Natural killer cell (primary cell): ENCODE data around the gene GTSF1L. TPM values are rescaled to one million over a fixed set of nuclear protein-coding genes. Genes with fewer than 3 reads are reported as not detected.

Experiments used
- ATAC-seq, 3 donors: fragments of 150-1000 bp in 2 of 3; fragments of 200-7000 bp in 1 of 3; cut with Tn5 transposase; 1 replicate in 1 of 3; 2 replicates in 2 of 3; pipeline ENCODE4 v1.10.0; 2021; ENCODE audit warnings: mild to moderate bottlenecking in 2 of 3, moderate library complexity in 2 of 3
- DNase-seq, 2 donors: peaks; one replicate each; pipeline versions ENCODE4 v3.0.0 to v3.0.0-alpha.2; 2013 to 2021; ENCODE audit warnings: mixed read lengths in 1 of 2
- H3K27ac ChIP-seq: one replicate; pipeline ENCODE4 v1.5.1; 2013; ENCODE audit warnings: mild to moderate bottlenecking, low read length
- H3K27me3 ChIP-seq: one replicate; pipeline ENCODE4 v1.6.1; 2013; ENCODE audit warnings: low read length; ENCODE audit not compliant: control insufficient read depth, insufficient read depth
- H3K36me3 ChIP-seq: one replicate; pipeline ENCODE4 v1.6.1; 2013; ENCODE audit warnings: low read length; ENCODE audit not compliant: control insufficient read depth, insufficient read depth
- H3K4me1 ChIP-seq: one replicate; pipeline ENCODE4 v1.6.1; 2013; ENCODE audit warnings: low read length; ENCODE audit not compliant: control insufficient read depth, insufficient read depth
- H3K4me3 ChIP-seq: one replicate; pipeline ENCODE4 v1.5.1; 2013; ENCODE audit warnings: low read length
- H3K9me3 ChIP-seq: one replicate; pipeline ENCODE4 v1.6.1; 2013; ENCODE audit warnings: low read length; ENCODE audit not compliant: control insufficient read depth, insufficient read depth
- H3K27ac Mint-ChIP-seq, 2 donors: one replicate each; pipeline ENCODE4 v1.8.0; 2022; ENCODE audit warnings: mild to moderate bottlenecking in 2 of 2, mixed read lengths in 2 of 2, moderate library complexity in 1 of 2
- H3K27me3 Mint-ChIP-seq, 2 donors: one replicate each; pipeline ENCODE4 v1.8.0; 2022; ENCODE audit warnings: low read depth in 2 of 2, mixed read lengths in 2 of 2
- H3K36me3 Mint-ChIP-seq: one replicate; pipeline ENCODE4 v1.8.0; 2022; ENCODE audit warnings: mixed read lengths
- H3K4me1 Mint-ChIP-seq, 2 donors: one replicate each; pipeline ENCODE4 v1.8.0; 2022; ENCODE audit warnings: mixed read lengths in 2 of 2
- H3K4me3 Mint-ChIP-seq: one replicate; pipeline ENCODE4 v1.8.0; 2022; ENCODE audit warnings: mild to moderate bottlenecking, moderate library complexity, mixed read lengths
- H3K9me3 Mint-ChIP-seq, 2 donors: one replicate each; pipeline ENCODE4 v1.8.0; 2022; ENCODE audit warnings: mixed read lengths in 2 of 2
- WGBS: methylation state at CpG from one replicate; pipeline ENCODE4 v1.1.7; 2013; ENCODE audit warnings: missing lambda C conversion rate; ENCODE audit not compliant: insufficient coverage; 5-methylcytosine and 5-hydroxymethylcytosine counted together
- intact Hi-C: fragments of 100-400 bp; cut with micrococcal nuclease; formaldehyde crosslinking; loops from one replicate; pipeline ENCODE4 v1.14.2; 2022
- total RNA-seq, 4 donors: library from RNA; stranded (reverse); fragments of 120-200 nt in 1 of 4; gene quantifications; one replicate each; pipeline versions ENCODE4 v1.2.3 to v1.2.4, GENCODE V29; 2013 to 2022
- TF ChIP-seq, protein P1 (sequence below): fragments of 200-600 bp; IDR thresholded peaks from one replicate; pipeline ENCODE4 v1.8.0; 2022; ENCODE audit warnings: antibody characterized with exemption

The GTSF1L gene
- total RNA-seq, 3 donors from 2014 or later (not counting 1 experiment from before 2014, with no cell fraction given): not detected

DNA sequence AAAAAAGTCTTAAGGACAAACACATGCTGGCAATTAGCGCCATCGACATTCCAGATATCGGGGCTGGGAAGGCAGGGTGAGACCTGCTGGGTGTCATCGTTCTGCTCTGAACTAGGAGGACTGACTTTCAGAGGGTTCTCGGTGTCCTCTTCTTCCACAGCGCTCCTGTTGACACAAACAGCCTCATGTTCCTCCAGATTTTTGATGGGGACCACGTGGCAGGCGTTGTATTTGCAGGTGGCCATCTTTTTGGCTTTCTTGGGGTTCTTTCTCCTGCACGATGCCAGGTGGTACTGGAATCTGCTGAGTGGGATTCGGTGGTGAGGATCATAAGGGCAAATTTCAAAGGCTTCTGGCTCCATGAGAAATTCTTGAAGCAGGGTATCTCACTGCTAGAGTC is 469 bp downstream of the GTSF1L start:
- intact Hi-C loops: no loop called here
- DNase-seq: no peak

DNA sequence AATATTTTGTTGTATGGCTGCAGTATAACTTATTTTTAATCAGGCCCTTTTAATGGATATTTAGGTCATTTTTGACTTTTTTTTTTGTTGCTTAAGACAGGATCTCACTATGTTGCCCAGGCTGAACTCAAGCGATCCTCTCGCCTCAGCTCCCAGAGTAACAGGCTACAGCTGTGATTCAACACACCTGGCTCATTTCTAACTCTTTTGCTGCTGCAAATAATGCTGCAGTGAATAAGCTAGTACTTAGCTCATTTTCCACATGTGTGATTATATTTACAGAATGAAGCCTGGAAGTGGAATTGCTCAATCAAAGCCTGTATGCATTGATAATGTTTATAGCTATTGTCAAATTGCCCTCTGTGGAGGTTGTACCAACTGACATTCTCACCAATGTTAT is 1.1 kb downstream of the GTSF1L start:
- 94% methylated on average over 2 of the region's 2 CpGs for WGBS
- Mint-ChIP-seq H3K27ac (no peak overlapping the region), H3K4me1 (peaks cover 0 to 5% of the 10 kb centered on the region in 2 donors)

More for the DNA sequence above, 469 bp downstream of the GTSF1L start:
- Histone ChIP-seq H3K4me3 (no peak overlapping the region), H3K27ac (no peak overlapping the region), H3K27me3 (no peaks in the 10 kb centered on the region), H3K4me1 (no peaks in the 10 kb centered on the region), H3K9me3 (no peaks in the 10 kb centered on the region), H3K36me3 (no peaks in the 10 kb centered on the region)
- H3K4me3 Mint-ChIP-seq: no peak overlapping the region
- H3K36me3 Mint-ChIP-seq: no peaks in the 10 kb centered on the region
- WGBS: 89% methylated on average over 10 of the region's 10 CpGs
- no peaks in the 10 kb centered on the region for H3K9me3 Mint-ChIP-seq
- peaks cover 0 to 5% of the 10 kb centered on the region in 2 donors for H3K4me1 Mint-ChIP-seq
- H3K27ac Mint-ChIP-seq: no peak overlapping the region
- no peak for ATAC-seq
- TF ChIP-seq, protein P1, sequence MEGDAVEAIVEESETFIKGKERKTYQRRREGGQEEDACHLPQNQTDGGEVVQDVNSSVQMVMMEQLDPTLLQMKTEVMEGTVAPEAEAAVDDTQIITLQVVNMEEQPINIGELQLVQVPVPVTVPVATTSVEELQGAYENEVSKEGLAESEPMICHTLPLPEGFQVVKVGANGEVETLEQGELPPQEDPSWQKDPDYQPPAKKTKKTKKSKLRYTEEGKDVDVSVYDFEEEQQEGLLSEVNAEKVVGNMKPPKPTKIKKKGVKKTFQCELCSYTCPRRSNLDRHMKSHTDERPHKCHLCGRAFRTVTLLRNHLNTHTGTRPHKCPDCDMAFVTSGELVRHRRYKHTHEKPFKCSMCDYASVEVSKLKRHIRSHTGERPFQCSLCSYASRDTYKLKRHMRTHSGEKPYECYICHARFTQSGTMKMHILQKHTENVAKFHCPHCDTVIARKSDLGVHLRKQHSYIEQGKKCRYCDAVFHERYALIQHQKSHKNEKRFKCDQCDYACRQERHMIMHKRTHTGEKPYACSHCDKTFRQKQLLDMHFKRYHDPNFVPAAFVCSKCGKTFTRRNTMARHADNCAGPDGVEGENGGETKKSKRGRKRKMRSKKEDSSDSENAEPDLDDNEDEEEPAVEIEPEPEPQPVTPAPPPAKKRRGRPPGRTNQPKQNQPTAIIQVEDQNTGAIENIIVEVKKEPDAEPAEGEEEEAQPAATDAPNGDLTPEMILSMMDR: no peak
- H3K27me3 Mint-ChIP-seq: no peaks in the 10 kb centered on the region

DNA sequence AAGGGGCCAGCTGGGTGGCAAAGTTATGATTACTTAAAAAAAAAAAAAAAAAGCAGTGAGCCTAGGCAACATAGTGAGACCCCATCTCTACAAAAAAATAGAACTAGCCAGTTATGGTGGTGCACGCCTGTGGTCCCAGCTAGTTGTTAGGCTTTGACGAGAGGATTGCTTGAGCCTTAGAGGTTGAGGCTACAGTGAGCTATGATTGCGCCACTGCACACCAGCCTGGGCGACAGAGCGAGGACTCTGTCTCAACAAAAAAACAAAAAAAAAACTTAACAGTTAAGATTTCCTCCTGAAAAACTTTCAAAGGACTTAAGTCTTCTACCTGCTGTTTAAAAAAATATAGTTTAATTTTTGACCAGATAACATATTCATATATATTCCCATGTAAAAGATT is 2.4 kb downstream of the GTSF1L start:
- ATAC-seq: no peak
- DNase-seq: no peak
- Mint-ChIP-seq H3K27ac (no peak overlapping the region), H3K36me3 (no peaks in the 10 kb centered on the region), H3K27me3 (no peaks in the 10 kb centered on the region), H3K9me3 (no peaks in the 10 kb centered on the region), H3K4me1 (peaks cover 0 to 5% of the 10 kb centered on the region in 2 donors), H3K4me3 (no peak overlapping the region)
- Histone ChIP-seq H3K27me3 (no peaks in the 10 kb centered on the region), H3K4me3 (no peak overlapping the region), H3K4me1 (no peaks in the 10 kb centered on the region), H3K9me3 (no peaks in the 10 kb centered on the region), H3K27ac (no peak overlapping the region), H3K36me3 (no peaks in the 10 kb centered on the region)
- 89% methylated on average over 3 of the region's 5 CpGs for WGBS
- TF ChIP-seq, protein P1: no peak
- intact Hi-C loops: no loop called here

More for the DNA sequence above, 1.1 kb downstream of the GTSF1L start:
- H3K4me3 Mint-ChIP-seq: no peak overlapping the region
- H3K9me3 ChIP-seq: no peaks in the 10 kb centered on the region
- no peak overlapping the region for H3K4me3 ChIP-seq
- no peaks in the 10 kb centered on the region for H3K27me3 ChIP-seq
- H3K4me1 ChIP-seq: no peaks in the 10 kb centered on the region
- TF ChIP-seq, protein P1: no peak
- intact Hi-C loops: no loop called here
- no peak overlapping the region for H3K27ac ChIP-seq
- no peak for ATAC-seq
- H3K36me3 ChIP-seq: no peaks in the 10 kb centered on the region
- H3K9me3 Mint-ChIP-seq: no peaks in the 10 kb centered on the region
- H3K27me3 Mint-ChIP-seq: no peaks in the 10 kb centered on the region
- H3K36me3 Mint-ChIP-seq: no peaks in the 10 kb centered on the region
- no peak for DNase-seq

DNA sequence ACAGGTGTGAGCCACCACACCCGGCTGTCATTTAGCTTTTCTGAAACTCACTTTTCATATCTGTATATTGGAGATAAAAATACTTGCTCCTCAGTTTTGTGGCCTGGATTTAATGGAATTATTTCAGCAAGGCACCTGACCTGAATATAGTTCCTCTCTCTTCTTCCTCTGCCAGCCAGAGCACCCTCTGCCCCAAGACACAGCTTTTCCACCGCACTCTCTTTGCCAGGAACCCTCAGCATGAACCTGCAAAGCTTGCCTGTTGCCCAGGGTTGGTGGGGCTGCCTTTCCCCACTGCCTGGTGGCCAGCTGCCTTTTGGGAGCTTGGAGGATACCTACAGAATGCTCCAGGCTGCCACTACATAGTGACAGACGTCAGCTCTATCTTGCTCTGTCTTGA is 3.1 kb downstream of the GTSF1L start:
- no peaks in the 10 kb centered on the region for H3K9me3 ChIP-seq
- DNase-seq (no peak), ATAC-seq (no peak)
- Mint-ChIP-seq H3K9me3 (no peaks in the 10 kb centered on the region), H3K27ac (no peak overlapping the region), H3K36me3 (no peaks in the 10 kb centered on the region), H3K4me3 (no peak overlapping the region), H3K4me1 (no peaks in the 10 kb centered on the region), H3K27me3 (no peaks in the 10 kb centered on the region)
- WGBS: 90% methylated on average over 2 of the region's 3 CpGs
- no peaks in the 10 kb centered on the region for H3K36me3 ChIP-seq
- no peaks in the 10 kb centered on the region for H3K27me3 ChIP-seq
- no peak overlapping the region for H3K4me3 ChIP-seq
- no peaks in the 10 kb centered on the region for H3K4me1 ChIP-seq
- no peak overlapping the region for H3K27ac ChIP-seq
- intact Hi-C loops: no loop called here
- TF ChIP-seq, protein P1: no peak
